ENCODE data around the gene TTC7B. TPM values are rescaled to one million over a fixed set of nuclear protein-coding genes. Genes with fewer than 3 reads are reported as not detected.

The TTC7B gene
- total and polyA plus RNA-seq, 2 of the 13 experiments (the other 11 are each of a cell fraction or from before 2014, with no cell fraction given): 1.3 to 3.2 TPM

- no peak for TF ChIP-seq ZBTB40 (IDR thresholded peaks at IDR 0.05)
- no peak for TF ChIP-seq ZBTB40 (CRISPR knock-in tag; IDR thresholded peaks at IDR 0.05)
- TF ChIP-seq SP140L (CRISPR knock-in tag; IDR thresholded peaks at IDR 0.05; ENCODE audit: borderline replicate concordance): no peak
Observed at GRCh38 chr14:90614696-90615516, 201.3 kb downstream of the TTC7B start (continued).
